Tibial nerve (tissue), 4 donors: Measurements from ENCODE around the gene UVSSA. TPM values are rescaled to one million over a fixed set of nuclear protein-coding genes. Genes with fewer than 3 reads are reported as not detected.

Experiments used
- DNase-seq, 2 donors: peaks; one replicate each; pipeline ENCODE4 v3.0.0-alpha.2; 2019; ENCODE audit warnings: low spot score in 2 of 2
- H3K27ac ChIP-seq, 4 donors: fragments of 200-600 bp; sonication (generic) in 3 of 4; one replicate each; pipeline ENCODE4 v1.5.1; 2017 to 2019; ENCODE audit warnings: mild to moderate bottlenecking in 1 of 4
- H3K27me3 ChIP-seq, 2 donors: fragments of 200-600 bp; sonication (generic) in 1 of 2; one replicate each; pipeline versions ENCODE4 v1.5.1 to v1.6.0; 2017 to 2019
- H3K36me3 ChIP-seq, 3 donors: fragments of 200-600 bp; sonication (generic); one replicate each; pipeline ENCODE4 v1.5.1; 2018 to 2019
- H3K4me1 ChIP-seq, 4 donors: fragments of 200-600 bp; sonication (generic) in 3 of 4; one replicate each; pipeline ENCODE4 v1.5.1; 2017 to 2019
- H3K4me3 ChIP-seq, 4 donors: fragments of 200-600 bp; sonication (generic) in 3 of 4; one replicate each; pipeline ENCODE4 v1.5.1; 2017 to 2019; ENCODE audit warnings: mild to moderate bottlenecking in 1 of 4, moderate library complexity in 1 of 4
- H3K9me3 ChIP-seq, 4 donors: fragments of 200-600 bp; sonication (generic) in 3 of 4; one replicate each; pipeline ENCODE4 v1.5.1; 2017 to 2019
- EP300 ChIP-seq, 2 donors: sonication (generic); formaldehyde crosslinking; IDR thresholded peaks; one replicate each; pipeline ENCODE4 v1.6.1; 2017; ENCODE audit warnings: antibody characterized with exemption in 2 of 2, mild to moderate bottlenecking in 1 of 2
- POLR2A ChIP-seq, 2 donors: fragments of 450-650 bp; IDR thresholded peaks; one replicate each; pipeline ENCODE4 v1.6.1; 2017; ENCODE audit warnings: antibody characterized with exemption in 2 of 2, mild to moderate bottlenecking in 2 of 2, moderate library complexity in 2 of 2
- WGBS, 2 donors: methylation state at CpG; one replicate each; pipeline ENCODE4 v1.1.5; 2018; 5-methylcytosine and 5-hydroxymethylcytosine counted together
- total RNA-seq, 4 donors: library from RNA; depleted of rRNA; stranded (reverse); fragments of >200 nt; gene quantifications; one replicate each; pipeline ENCODE4 v1.1.0, GENCODE V29; 2016
- TF ChIP-seq, protein P1 (sequence below), 5 experiments: fragments of 200-600 bp in 3 of 5; fragments of 450-650 bp in 2 of 5; sonication (generic) in 3 of 5; IDR thresholded peaks; one replicate each; pipeline ENCODE4 v1.5.1; 2016 to 2019; ENCODE audit warnings: antibody characterized with exemption in 5 of 5, mild to moderate bottlenecking in 3 of 5, moderate library complexity in 2 of 5

UVSSA gene
- total RNA-seq, 4 donors from 2014 or later: 29.8 to 72.0 (median 30.4) TPM

DNA sequence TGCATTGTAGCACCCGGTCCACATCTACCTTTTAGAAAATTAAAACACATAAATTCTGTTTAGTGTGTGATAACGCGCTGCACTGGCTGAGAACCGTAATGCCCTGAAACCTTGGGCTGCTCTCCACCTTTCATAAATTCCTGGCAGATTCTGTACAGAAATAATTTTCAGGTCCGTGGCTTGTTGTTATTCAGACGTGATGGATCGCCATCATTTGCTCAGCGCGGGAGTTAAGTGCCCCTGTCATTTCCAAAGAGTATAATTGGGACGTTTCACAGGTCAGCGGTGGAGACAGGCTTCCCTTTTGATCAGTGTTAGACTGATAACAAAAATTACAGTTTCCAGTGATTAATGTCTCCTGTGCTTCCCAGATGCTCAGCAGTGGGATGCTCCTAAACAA lies 16.5 kb downstream of the UVSSA start:
- WGBS, 2 donors: 89 to 91% methylated on average over 11 of the region's 11 CpGs
- no peak overlapping the region for H3K4me3 ChIP-seq
- H3K27me3 ChIP-seq: no peaks in the 10 kb centered on the region
- no peak for DNase-seq
- no peak overlapping the region for H3K27ac ChIP-seq
- peaks cover 0 to 53% (median 8%) of the 10 kb centered on the region in 3 donors for H3K36me3 ChIP-seq
- no peaks in the 10 kb centered on the region for H3K9me3 ChIP-seq
- TF ChIP-seq EP300 (IDR thresholded peaks at IDR 0.05) (no peak), POLR2A (IDR thresholded peaks at IDR 0.05) (no peak)
- TF ChIP-seq, protein P1, sequence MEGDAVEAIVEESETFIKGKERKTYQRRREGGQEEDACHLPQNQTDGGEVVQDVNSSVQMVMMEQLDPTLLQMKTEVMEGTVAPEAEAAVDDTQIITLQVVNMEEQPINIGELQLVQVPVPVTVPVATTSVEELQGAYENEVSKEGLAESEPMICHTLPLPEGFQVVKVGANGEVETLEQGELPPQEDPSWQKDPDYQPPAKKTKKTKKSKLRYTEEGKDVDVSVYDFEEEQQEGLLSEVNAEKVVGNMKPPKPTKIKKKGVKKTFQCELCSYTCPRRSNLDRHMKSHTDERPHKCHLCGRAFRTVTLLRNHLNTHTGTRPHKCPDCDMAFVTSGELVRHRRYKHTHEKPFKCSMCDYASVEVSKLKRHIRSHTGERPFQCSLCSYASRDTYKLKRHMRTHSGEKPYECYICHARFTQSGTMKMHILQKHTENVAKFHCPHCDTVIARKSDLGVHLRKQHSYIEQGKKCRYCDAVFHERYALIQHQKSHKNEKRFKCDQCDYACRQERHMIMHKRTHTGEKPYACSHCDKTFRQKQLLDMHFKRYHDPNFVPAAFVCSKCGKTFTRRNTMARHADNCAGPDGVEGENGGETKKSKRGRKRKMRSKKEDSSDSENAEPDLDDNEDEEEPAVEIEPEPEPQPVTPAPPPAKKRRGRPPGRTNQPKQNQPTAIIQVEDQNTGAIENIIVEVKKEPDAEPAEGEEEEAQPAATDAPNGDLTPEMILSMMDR (IDR thresholded peaks at IDR 0.05): no peak
- H3K4me1 ChIP-seq: peaks cover 0 to 23% (median 5%) of the 10 kb centered on the region in 4 donors

DNA sequence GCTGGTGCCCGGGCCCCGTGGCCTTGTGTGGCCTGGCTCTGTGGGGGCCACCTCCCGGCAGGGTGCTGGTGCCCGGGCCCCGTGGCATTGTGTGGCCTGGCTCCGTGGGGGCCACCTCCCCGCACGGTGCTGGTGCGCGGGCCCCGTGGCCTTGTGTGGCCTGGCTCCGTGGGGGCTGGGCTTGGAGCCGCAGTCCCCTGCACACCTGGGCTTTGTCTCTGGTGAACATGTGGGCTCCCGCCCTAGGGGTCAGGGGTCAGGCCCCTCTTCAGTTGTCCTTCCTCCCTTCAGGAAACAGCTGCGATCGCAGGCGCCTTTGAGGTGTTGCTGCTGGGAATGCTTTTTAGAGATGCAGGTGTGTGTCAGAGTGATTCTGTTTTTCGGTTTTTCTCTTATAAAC lies 17.2 kb downstream of the UVSSA start:
- peaks cover 0 to 23% (median 5%) of the 10 kb centered on the region in 4 donors for H3K4me1 ChIP-seq
- TF ChIP-seq POLR2A (IDR thresholded peaks at IDR 0.05) (no peak), EP300 (IDR thresholded peaks at IDR 0.05) (no peak)
- TF ChIP-seq, protein P1 (IDR thresholded peaks at IDR 0.05): no peak
- H3K36me3 ChIP-seq: peaks cover 0 to 56% (median 8%) of the 10 kb centered on the region in 3 donors
- WGBS, 2 donors: 83 to 94% methylated on average over 7 to 14 of the region's 18 CpGs
- no peaks in the 10 kb centered on the region for H3K9me3 ChIP-seq
- no peak overlapping the region for H3K27ac ChIP-seq
- no peaks in the 10 kb centered on the region for H3K27me3 ChIP-seq
- H3K4me3 ChIP-seq: no peak overlapping the region
- no peak for DNase-seq

DNA sequence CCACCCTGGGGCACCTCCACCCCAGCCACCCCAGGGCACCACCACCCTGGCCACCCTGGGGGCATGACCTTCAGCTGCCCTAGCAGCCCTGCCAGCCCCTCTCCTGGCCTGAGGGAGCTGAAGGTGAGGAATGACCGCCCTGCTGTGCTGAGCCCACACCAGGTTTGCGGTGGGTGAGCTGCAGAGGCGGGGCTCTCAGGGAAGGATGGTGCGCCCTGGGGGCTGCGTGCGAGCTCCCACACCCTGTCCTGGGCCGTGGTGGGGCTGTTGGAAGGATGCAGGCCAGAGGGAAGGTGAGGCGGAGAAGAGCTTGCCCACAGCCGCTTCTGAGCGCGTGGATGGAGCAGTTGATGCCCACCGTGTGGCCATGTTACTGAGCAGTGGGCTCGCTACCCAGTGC lies 17.7 kb downstream of the UVSSA start:
- no peak for DNase-seq
- WGBS, 2 donors: 93 to 95% methylated on average over 10 to 13 of the region's 13 CpGs
- H3K4me3 ChIP-seq: no peak overlapping the region
- peaks cover 0 to 18% (median 4%) of the 10 kb centered on the region in 4 donors for H3K4me1 ChIP-seq
- H3K9me3 ChIP-seq: no peaks in the 10 kb centered on the region
- H3K27me3 ChIP-seq: no peaks in the 10 kb centered on the region
- peaks cover 0 to 56% (median 8%) of the 10 kb centered on the region in 3 donors for H3K36me3 ChIP-seq
- no peak for TF ChIP-seq EP300 (IDR thresholded peaks at IDR 0.05)
- TF ChIP-seq, protein P1 (IDR thresholded peaks at IDR 0.05): no peak
- TF ChIP-seq POLR2A (IDR thresholded peaks at IDR 0.05): no peak
- no peak overlapping the region for H3K27ac ChIP-seq

DNA sequence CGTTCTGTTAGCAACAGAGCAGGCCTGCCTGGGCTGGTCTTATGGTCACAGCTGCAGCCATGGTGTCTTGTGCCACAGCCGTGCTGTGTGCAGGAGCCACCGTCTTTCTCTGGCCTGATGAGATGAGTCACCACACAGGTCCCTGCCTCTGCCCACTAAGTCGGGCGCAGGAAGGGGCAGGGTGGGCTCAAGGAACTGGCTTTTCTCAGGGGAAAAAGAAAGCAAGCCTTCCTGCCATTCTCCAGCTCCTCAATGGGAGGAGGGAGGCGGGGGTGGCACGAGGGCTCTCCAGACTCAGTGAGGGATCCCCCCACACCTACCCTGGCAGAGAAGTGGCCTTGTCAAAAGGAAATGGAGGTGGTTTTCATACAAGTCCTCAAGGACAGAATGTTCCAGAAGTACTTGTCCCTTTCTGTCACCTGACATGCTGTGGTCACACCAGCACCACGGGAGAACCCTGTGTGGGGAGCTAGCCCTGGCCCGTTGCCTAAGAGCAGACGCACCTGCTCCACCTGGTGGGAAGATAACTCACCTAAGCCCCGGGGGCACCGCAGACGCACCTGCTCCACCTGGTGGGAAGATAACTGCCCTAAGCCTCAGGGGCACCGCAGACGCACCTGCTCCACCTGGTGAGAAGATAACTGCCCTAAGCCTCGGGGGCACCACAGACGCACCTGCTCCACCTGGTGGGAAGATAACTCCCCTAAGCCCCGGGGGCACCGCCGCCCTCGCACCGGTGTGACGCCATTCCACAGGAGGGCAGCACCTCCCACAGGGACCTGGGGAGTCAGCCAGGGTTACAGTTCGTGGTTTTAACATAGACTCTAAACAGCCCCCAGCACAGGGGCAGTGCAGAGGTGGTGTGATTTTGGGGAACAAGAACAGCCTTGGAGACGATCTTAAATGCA lies 18.5 kb downstream of the UVSSA start:
- H3K27me3 ChIP-seq: no peaks in the 10 kb centered on the region
- no peak overlapping the region for H3K4me3 ChIP-seq
- H3K4me1 ChIP-seq: peaks cover 0 to 12% (median 2%) of the 10 kb centered on the region in 4 donors
- 83 to 88% methylated on average over 13 to 23 of the region's 25 CpGs for WGBS, 2 donors
- H3K27ac ChIP-seq: no peak overlapping the region
- peaks cover 0 to 61% (median 8%) of the 10 kb centered on the region in 3 donors for H3K36me3 ChIP-seq
- no peaks in the 10 kb centered on the region for H3K9me3 ChIP-seq
- TF ChIP-seq POLR2A (IDR thresholded peaks at IDR 0.05): no peak
- TF ChIP-seq EP300 (IDR thresholded peaks at IDR 0.05): no peak
- TF ChIP-seq, protein P1 (IDR thresholded peaks at IDR 0.05): no peak
- no peak for DNase-seq
